ENCODE data around the gene COMMD6.

- TF ChIP-seq CTCF (IDR thresholded peaks at IDR 0.05), result no peak
- no peak for TF ChIP-seq POLR2A (IDR thresholded peaks at IDR 0.05)
Observed at GRCh38 chr13:75492389-75492788, 45.3 kb downstream of the COMMD6 start.
